Thoracic aorta (tissue), 2 donors: ENCODE data around the gene CYP2C19. TPM values are rescaled to one million over a fixed set of nuclear protein-coding genes. Genes with fewer than 3 reads are reported as not detected.
"Not testable (repeated sequence)": the region's sequence is repeated elsewhere in the genome, so short reads cannot be mapped to it uniquely, and the experiment has no call there.

Experiments used
- ATAC-seq: fragments of 150-250 bp; one replicate; pipeline ENCODE4 v1.8.0; 2017; ENCODE audit warnings: low read depth; ENCODE audit not compliant: insufficient number of reproducible peaks, low FRiP score
- DNase-seq: peaks from one replicate; pipeline ENCODE4 v3.0.0-alpha.2; 2020; ENCODE audit warnings: low spot score
- H3K27ac ChIP-seq, 2 donors: fragments of 200-600 bp; sonication (generic); 1 replicate in 1 of 2; 2 replicates in 1 of 2; pipeline ENCODE4 v1.5.1; 2016; ENCODE audit warnings: mild to moderate bottlenecking in 2 of 2, moderate library complexity in 2 of 2
- H3K27me3 ChIP-seq: fragments of 200-600 bp; sonication (generic); replicated peaks from 2 replicates; pipeline ENCODE4 v1.6.0; 2016; ENCODE audit warnings: mild to moderate bottlenecking; ENCODE audit not compliant: insufficient read depth
- H3K36me3 ChIP-seq: fragments of 200-600 bp; sonication (generic); one replicate; pipeline ENCODE4 v1.5.1; 2016
- H3K4me1 ChIP-seq, 2 donors: fragments of 200-600 bp; sonication (generic); 1 replicate in 1 of 2; 2 replicates in 1 of 2; pipeline versions ENCODE4 v1.5.1 to v1.6.0; 2016; ENCODE audit warnings: low read depth in 2 of 2, mild to moderate bottlenecking in 1 of 2; ENCODE audit not compliant: control insufficient read depth in 1 of 2
- H3K4me3 ChIP-seq: fragments of 200-600 bp; sonication (generic); 2 replicates; pipeline ENCODE4 v1.5.1; 2016; ENCODE audit warnings: mild to moderate bottlenecking
- H3K9me3 ChIP-seq: fragments of 200-600 bp; sonication (generic); 2 replicates; pipeline ENCODE4 v1.5.1; 2016
- total RNA-seq, 2 donors: library from RNA; depleted of rRNA; stranded (reverse); fragments of >200 nt; gene quantifications; one replicate each; pipeline versions ENCODE4 v1.1.0 to v1.2.3, GENCODE V29; 2016
- TF ChIP-seq, protein P1 (sequence below): fragments of 200-600 bp; sonication (generic); IDR thresholded peaks from one replicate; pipeline ENCODE4 v1.5.1; 2019; ENCODE audit warnings: antibody characterized with exemption

CYP2C19 gene
- total RNA-seq, 2 donors from 2014 or later: not detected

DNA sequence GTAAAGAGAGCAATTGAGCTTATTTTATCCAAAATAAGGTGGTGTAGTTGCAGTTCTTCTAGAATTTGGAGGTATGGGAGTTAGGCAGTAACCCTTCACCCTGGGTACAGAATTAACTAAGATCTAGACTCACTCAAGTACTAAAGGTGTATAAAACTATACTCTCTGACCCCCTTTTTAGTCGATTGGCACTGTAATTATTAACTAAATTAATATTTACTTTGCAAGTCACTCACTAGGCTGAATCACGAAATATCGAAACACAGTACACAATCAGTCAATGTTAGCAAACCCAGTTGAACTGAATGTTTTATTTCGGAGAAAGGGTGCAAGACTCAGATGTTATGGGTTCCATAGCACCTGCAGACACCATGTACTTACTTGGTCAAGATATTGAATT lies 14.6 kb upstream of the CYP2C19 start:
- no peaks in the 10 kb centered on the region for H3K4me1 ChIP-seq
- H3K27me3 ChIP-seq: no peaks in the 10 kb centered on the region
- no peaks in the 10 kb centered on the region for H3K36me3 ChIP-seq
- DNase-seq (no peak), ATAC-seq (no peak)
- no peak overlapping the region for H3K4me3 ChIP-seq
- H3K9me3 ChIP-seq: no peaks in the 10 kb centered on the region
- H3K27ac ChIP-seq: no peak overlapping the region
- TF ChIP-seq, protein P1, sequence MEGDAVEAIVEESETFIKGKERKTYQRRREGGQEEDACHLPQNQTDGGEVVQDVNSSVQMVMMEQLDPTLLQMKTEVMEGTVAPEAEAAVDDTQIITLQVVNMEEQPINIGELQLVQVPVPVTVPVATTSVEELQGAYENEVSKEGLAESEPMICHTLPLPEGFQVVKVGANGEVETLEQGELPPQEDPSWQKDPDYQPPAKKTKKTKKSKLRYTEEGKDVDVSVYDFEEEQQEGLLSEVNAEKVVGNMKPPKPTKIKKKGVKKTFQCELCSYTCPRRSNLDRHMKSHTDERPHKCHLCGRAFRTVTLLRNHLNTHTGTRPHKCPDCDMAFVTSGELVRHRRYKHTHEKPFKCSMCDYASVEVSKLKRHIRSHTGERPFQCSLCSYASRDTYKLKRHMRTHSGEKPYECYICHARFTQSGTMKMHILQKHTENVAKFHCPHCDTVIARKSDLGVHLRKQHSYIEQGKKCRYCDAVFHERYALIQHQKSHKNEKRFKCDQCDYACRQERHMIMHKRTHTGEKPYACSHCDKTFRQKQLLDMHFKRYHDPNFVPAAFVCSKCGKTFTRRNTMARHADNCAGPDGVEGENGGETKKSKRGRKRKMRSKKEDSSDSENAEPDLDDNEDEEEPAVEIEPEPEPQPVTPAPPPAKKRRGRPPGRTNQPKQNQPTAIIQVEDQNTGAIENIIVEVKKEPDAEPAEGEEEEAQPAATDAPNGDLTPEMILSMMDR: no peak

- no peak for ATAC-seq
Measured at GRCh38 chr10:94757916-94758315, 4.6 kb upstream of the CYP2C19 start.

GRCh38 chr10:94760586-94761178 lies 1.8 kb upstream of the CYP2C19 start:
- Histone ChIP-seq H3K9me3 (no peaks in the 10 kb centered on the region), H3K27ac (no peak overlapping the region), H3K36me3 (no peaks in the 10 kb centered on the region), H3K4me1 (no peaks in the 10 kb centered on the region), H3K4me3 (no peak overlapping the region), H3K27me3 (no peaks in the 10 kb centered on the region)
- no peak for DNase-seq
- no peak for ATAC-seq
- TF ChIP-seq, protein P1: no peak

More at GRCh38 chr10:94757916-94758315, 4.6 kb upstream of the CYP2C19 start:
- H3K27ac ChIP-seq: no peak overlapping the region
- no peaks in the 10 kb centered on the region for H3K4me1 ChIP-seq
- TF ChIP-seq, protein P1: no peak
- H3K4me3 ChIP-seq: no peak overlapping the region
- no peaks in the 10 kb centered on the region for H3K9me3 ChIP-seq
- no peaks in the 10 kb centered on the region for H3K27me3 ChIP-seq
- no peak for DNase-seq
- no peaks in the 10 kb centered on the region for H3K36me3 ChIP-seq

- not testable (repeated sequence) for H3K27ac ChIP-seq, H3K27me3 ChIP-seq, H3K36me3 ChIP-seq, DNase-seq, H3K4me3 ChIP-seq, ATAC-seq, H3K9me3 ChIP-seq, H3K4me1 ChIP-seq
Measured at GRCh38 chr10:94775425-94775824, 12.9 kb downstream of the CYP2C19 start.

DNA sequence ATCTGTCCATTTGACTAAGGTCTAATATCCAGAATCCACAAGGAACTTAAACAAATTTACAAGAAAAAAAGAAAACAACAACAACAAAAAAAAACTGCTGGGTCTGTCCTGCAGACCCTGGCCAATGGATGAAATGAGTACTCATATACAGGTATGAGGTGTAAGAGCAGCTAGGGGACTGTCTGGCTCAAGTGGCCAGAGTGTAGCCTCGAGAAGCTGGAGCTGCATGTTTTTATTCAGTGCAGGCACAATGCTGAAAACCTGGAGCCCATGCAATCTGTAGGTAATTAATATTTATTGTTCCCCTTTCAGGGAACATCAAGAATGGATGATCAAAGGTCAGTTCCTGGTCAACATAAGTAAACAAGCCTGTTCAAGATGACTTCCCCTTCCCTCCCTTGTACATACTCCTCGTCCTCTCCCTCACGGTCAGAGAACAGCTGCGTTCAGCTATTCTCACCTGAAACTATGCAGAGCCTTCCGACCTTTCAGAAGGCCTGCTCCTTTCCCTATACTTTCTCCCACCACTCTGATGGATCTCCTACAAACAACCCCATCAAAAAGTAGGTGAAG lies 15.5 kb downstream of the CYP2C19 start:
- Histone ChIP-seq H3K27ac (no peak overlapping the region), H3K27me3 (no peaks in the 10 kb centered on the region), H3K4me1 (no peaks in the 10 kb centered on the region), H3K36me3 (no peaks in the 10 kb centered on the region), H3K9me3 (no peaks in the 10 kb centered on the region), H3K4me3 (no peak overlapping the region)
- ATAC-seq (no peak), DNase-seq (no peak)
- TF ChIP-seq, protein P1: no peak

DNA sequence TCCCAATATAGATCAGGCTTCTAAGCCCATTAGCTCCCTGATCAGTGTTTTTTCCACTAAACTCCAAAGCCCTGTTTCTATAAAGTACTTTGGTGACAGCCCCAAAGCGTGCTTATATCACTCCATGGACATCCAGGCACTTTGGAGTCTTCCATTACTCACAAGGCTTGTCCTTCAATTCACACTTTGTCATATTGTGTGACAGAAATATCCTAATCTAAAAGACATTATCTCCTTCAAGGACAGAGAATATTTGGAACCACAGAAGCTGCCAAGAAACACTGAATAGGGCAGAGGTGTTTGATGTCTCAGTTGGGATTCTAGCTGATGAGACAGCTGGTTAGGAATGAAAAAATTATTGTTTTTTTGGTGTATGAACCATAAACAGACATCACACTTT lies 18.4 kb downstream of the CYP2C19 start:
- no peaks in the 10 kb centered on the region for H3K9me3 ChIP-seq
- H3K27ac ChIP-seq: no peak overlapping the region
- no peak for ATAC-seq
- TF ChIP-seq, protein P1: no peak
- no peaks in the 10 kb centered on the region for H3K36me3 ChIP-seq
- H3K27me3 ChIP-seq: no peaks in the 10 kb centered on the region
- H3K4me3 ChIP-seq: no peak overlapping the region
- H3K4me1 ChIP-seq: no peaks in the 10 kb centered on the region
- DNase-seq: no peak
